CD4-positive, CD25-positive, alpha-beta regulatory T cell (primary cell): ENCODE measurements around the gene MRPS34. TPM values are rescaled to one million over a fixed set of nuclear protein-coding genes. Genes with fewer than 3 reads are reported as not detected.

Experiments
- ATAC-seq, 2 donors: fragments of 150-1000 bp; cut with Tn5 transposase; one replicate each; pipeline ENCODE4 v1.10.0; 2021; ENCODE audit warnings: low read depth in 2 of 2, moderate number of reproducible peaks in 2 of 2, moderate library complexity in 1 of 2
- DNase-seq, 3 donors: peaks; one replicate each; pipeline versions ENCODE4 v3.0.0 to v3.0.0-alpha.2; 2012 to 2022; ENCODE audit warnings: mixed read lengths in 1 of 3
- H3K27ac ChIP-seq: one replicate; pipeline ENCODE4 v1.7.0; 2013; ENCODE audit warnings: mild to moderate bottlenecking, low read length; ENCODE audit not compliant: insufficient read depth, poor library complexity, severe bottlenecking
- H3K27me3 ChIP-seq: one replicate; pipeline ENCODE4 v1.7.0; 2013; ENCODE audit warnings: low read length; ENCODE audit not compliant: control insufficient read depth, insufficient read depth
- H3K36me3 ChIP-seq: one replicate; pipeline ENCODE4 v1.7.0; 2013; ENCODE audit warnings: mild to moderate bottlenecking, low read length, moderate library complexity; ENCODE audit not compliant: control insufficient read depth, insufficient read depth
- H3K4me1 ChIP-seq: 2 replicates; pipeline ENCODE4 v1.7.0; 2013; ENCODE audit warnings: mild to moderate bottlenecking, low read length; ENCODE audit not compliant: insufficient read depth, control insufficient read depth, poor library complexity, severe bottlenecking
- H3K4me3 ChIP-seq: one replicate; pipeline ENCODE4 v1.7.0; 2013; ENCODE audit warnings: low read depth, mild to moderate bottlenecking, low read length, moderate library complexity
- H3K9me3 ChIP-seq, 2 experiments: 1 replicate in 1 of 2; 2 replicates in 1 of 2; pipeline ENCODE4 v1.7.0; 2013; ENCODE audit warnings: low read length in 2 of 2, mild to moderate bottlenecking in 1 of 2, moderate library complexity in 1 of 2; ENCODE audit not compliant: control insufficient read depth in 2 of 2
- H3K27ac Mint-ChIP-seq, 3 donors: one replicate each; pipeline ENCODE4 v1.8.0; 2020 to 2022; ENCODE audit warnings: mild to moderate bottlenecking in 3 of 3, mixed read lengths in 3 of 3, moderate library complexity in 2 of 3
- H3K27me3 Mint-ChIP-seq: one replicate; pipeline ENCODE4 v1.8.0; 2022; ENCODE audit warnings: mild to moderate bottlenecking, mixed read lengths
- H3K36me3 Mint-ChIP-seq: one replicate; pipeline ENCODE4 v1.8.0; 2020; ENCODE audit warnings: mixed read lengths
- H3K4me1 Mint-ChIP-seq, 4 donors: one replicate each; pipeline ENCODE4 v1.8.0; 2020 to 2022; ENCODE audit warnings: mixed read lengths in 4 of 4, mild to moderate bottlenecking in 1 of 4
- H3K4me3 Mint-ChIP-seq, 4 donors: one replicate each; pipeline ENCODE4 v1.8.0; 2020 to 2022; ENCODE audit warnings: mild to moderate bottlenecking in 4 of 4, mixed read lengths in 4 of 4, moderate library complexity in 3 of 4
- H3K9me3 Mint-ChIP-seq, 7 donors: one replicate each; pipeline ENCODE4 v1.8.0; 2020 to 2022; ENCODE audit warnings: mixed read lengths in 7 of 7, mild to moderate bottlenecking in 3 of 7, moderate library complexity in 2 of 7
- polyA plus RNA-seq, 4 donors: library from polyadenylated mRNA; unstranded; fragments of 300-500 nt; fragmentation: Illumina TruSeq; gene quantifications; one replicate each; pipeline ENCODE4 v1.2.3, GENCODE V29; 2021
- total RNA-seq: library from RNA; stranded (reverse); gene quantifications from one replicate; pipeline ENCODE4 v1.2.3, GENCODE V29; 2022

Gene MRPS34
- total and polyA plus RNA-seq, 5 donors from 2014 or later = 46.5 to 176 (median 152) TPM

GRCh38 chr16:1794221-1794871 lies 21.4 kb upstream of the MRPS34 start:
- peaks cover 0 to 2% (median 0%) of the 10 kb centered on the region in 4 donors for H3K4me1 Mint-ChIP-seq
- no peak for ATAC-seq
- H3K36me3 ChIP-seq = no peaks in the 10 kb centered on the region

DNA sequence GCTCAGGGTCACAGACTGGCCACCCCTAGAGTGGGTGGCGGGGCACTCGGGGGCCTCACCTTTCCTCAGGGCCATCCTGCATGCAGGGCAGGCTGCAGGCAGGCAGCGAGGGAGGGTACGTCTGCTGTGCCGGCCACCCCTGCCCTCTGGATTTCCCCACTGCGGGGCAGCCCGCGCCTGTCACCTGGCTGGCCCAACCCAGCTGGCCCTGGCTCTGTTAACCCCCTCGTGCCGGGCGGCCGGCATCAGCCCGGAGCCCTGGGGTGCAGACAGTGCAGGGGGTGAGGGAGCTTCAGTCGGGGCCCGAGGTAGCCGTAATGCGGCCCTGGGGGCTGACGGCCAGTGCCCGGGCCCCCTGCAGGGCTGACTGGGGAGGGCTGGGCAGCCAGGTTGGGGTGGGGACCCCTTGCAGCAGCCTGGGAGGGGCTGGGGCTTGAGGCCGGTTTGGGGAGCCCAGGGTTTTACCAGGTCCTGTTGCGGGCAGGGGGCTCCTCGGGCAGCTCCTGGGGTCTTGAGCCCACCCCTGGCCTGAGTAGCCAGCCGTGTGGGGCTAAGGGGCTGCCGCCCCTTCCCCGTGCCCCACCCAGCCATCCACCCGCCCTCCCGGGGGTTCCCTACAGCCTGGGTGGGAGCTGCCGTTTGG lies 20.8 kb upstream of the MRPS34 start, which contains the start of gene IGFALS:
TSS of gene IGFALS (minus strand) at position 128 of the 643 bp plus-strand sequence. CDS start at position 75, 53 bp downstream.
- H3K9me3 ChIP-seq = peaks cover 0 to 7% of the 10 kb centered on the region in 2 experiments
- H3K27ac ChIP-seq = no peak within 1 kb of the TSS
- Mint-ChIP-seq H3K4me1 (peaks cover 0 to 4% (median under 1%) of the 10 kb centered on the region in 4 donors), H3K27me3 (no peaks in the 10 kb centered on the region), H3K36me3 (peaks cover 4% of the 10 kb centered on the region), H3K27ac (no peak within 1 kb of the TSS), H3K4me3 (no peak within 1 kb of the TSS), H3K9me3 (peaks cover 0 to 6% (median 0%) of the 10 kb centered on the region in 7 donors)
- no peak within 1 kb of the TSS for H3K4me3 ChIP-seq
- no peaks in the 10 kb centered on the region for H3K27me3 ChIP-seq
- H3K4me1 ChIP-seq = no peaks in the 10 kb centered on the region
- DNase-seq (no peak), ATAC-seq (no peak)
- H3K36me3 ChIP-seq = peaks cover 3% of the 10 kb centered on the region

More at GRCh38 chr16:1794221-1794871, 21.4 kb upstream of the MRPS34 start:
- Histone ChIP-seq H3K4me3 (no peak overlapping the region), H3K27me3 (no peaks in the 10 kb centered on the region), H3K4me1 (no peaks in the 10 kb centered on the region), H3K27ac (no peak overlapping the region), H3K9me3 (peaks cover 0 to 9% of the 10 kb centered on the region in 2 experiments)
- peaks cover 3% of the 10 kb centered on the region for H3K36me3 Mint-ChIP-seq
- peaks cover 0 to 9% (median 2%) of the 10 kb centered on the region in 7 donors for H3K9me3 Mint-ChIP-seq
- no peaks in the 10 kb centered on the region for H3K27me3 Mint-ChIP-seq
- no peak overlapping the region for H3K4me3 Mint-ChIP-seq
- H3K27ac Mint-ChIP-seq = no peak overlapping the region
- DNase-seq = no peak

- H3K4me1 Mint-ChIP-seq = peaks cover 0 to 5% (median under 1%) of the 10 kb centered on the region in 4 donors
- Histone ChIP-seq H3K36me3 (peaks cover 7% of the 10 kb centered on the region), H3K27ac (no peak overlapping the region), H3K4me3 (no peak overlapping the region), H3K27me3 (no peaks in the 10 kb centered on the region), H3K9me3 (peaks cover 0 to 4% of the 10 kb centered on the region in 2 experiments), H3K4me1 (no peaks in the 10 kb centered on the region)
- ATAC-seq = no peak
- H3K27ac Mint-ChIP-seq = no peak overlapping the region
- peaks cover 4% of the 10 kb centered on the region for H3K36me3 Mint-ChIP-seq
- peaks cover 0 to 6% (median 0%) of the 10 kb centered on the region in 7 donors for H3K9me3 Mint-ChIP-seq
- no peak overlapping the region for H3K4me3 Mint-ChIP-seq
- DNase-seq = no peak
- H3K27me3 Mint-ChIP-seq = no peaks in the 10 kb centered on the region
Measured at GRCh38 chr16:1792836-1793577, 20.1 kb upstream of the MRPS34 start.

DNA sequence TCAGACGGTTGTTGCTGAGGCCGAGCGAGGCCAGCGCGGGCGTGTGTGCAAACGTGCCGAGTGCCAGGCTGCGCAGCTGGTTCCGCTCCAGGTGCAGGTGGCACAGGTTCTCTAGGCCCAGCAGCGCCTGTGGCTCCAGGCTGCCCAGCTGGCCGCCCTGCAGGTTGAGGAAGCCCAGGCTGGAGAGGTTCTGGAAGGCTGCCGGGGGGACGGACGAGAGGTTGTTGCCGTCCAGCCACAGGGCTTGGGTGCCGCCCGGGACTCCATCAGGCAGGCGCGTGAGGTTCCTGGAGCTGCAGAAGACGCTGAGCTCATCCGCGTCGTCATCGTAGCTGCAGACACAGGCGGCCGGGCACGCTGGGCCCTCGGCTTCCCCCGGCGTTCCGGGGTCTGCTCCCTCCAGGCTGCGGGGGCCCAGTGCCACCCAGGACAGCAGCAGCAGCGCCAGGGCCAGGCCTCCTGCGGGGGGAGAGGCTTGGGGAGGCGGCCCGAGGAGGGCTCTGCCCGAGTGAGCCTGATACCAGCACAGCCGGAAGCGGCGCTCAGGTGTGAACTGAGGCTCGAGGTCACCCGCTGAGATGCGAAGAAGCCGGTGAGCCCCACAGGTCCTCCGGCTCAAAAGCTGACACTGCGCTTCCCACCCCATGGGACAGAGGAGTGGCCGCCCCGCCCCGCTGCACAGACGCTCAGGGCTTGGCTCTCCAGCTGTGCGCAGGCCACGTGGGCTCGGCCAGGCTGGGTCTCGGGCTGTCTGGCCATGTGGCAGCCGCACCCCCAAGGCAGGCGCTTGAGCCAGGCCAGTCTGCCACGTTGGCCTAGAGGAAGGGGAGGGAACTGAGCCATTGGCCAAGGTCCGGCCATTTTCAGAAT lies 19.2 kb upstream of the MRPS34 start:
- H3K27me3 Mint-ChIP-seq = no peaks in the 10 kb centered on the region
- peaks cover 0 to 2% (median 0%) of the 10 kb centered on the region in 7 donors for H3K9me3 Mint-ChIP-seq
- no peak for DNase-seq
- Histone ChIP-seq H3K4me3 (no peak overlapping the region), H3K9me3 (no peaks in the 10 kb centered on the region), H3K4me1 (no peaks in the 10 kb centered on the region), H3K27ac (no peak overlapping the region), H3K36me3 (peaks cover 12% of the 10 kb centered on the region), H3K27me3 (no peaks in the 10 kb centered on the region)
- peaks cover 4% of the 10 kb centered on the region for H3K36me3 Mint-ChIP-seq
- H3K4me3 Mint-ChIP-seq = no peak overlapping the region
- ATAC-seq = no peak
- peaks cover 0 to 5% (median under 1%) of the 10 kb centered on the region in 4 donors for H3K4me1 Mint-ChIP-seq
- no peak overlapping the region for H3K27ac Mint-ChIP-seq

DNA sequence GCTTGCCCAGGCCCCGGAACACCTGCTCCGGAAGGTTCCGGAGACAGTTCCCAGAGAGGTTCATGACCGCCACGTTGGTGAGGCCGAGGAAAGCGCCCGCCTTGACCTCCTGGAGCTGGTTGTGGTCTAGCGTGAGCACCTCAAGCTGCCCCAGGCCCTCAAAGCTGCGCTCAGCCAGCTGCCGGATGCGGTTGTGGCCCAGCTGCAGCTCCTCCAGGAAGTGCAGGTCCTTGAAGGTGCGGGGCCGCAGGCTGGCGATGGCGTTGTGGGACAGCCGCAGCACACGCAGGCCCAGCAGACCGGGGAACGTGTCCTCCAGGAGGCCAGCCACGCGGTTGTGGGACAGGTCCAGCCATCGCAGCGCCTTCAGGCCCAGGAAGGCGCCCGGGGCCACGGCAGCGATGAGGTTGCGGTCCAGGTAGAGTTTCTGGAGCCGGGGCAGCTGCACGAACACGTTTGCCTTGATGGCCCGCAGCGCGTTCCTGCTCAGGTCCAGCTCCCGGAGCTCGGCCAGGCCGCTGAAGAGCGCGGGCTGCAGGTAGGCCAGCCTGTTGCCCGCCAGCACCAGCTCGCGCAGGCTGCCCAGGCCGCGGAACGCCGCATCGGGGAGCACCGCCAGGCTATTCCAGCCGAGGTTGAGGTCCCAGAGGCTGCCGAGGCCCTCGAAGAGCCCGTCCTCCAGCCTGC lies 18.5 kb upstream of the MRPS34 start:
- H3K27me3 Mint-ChIP-seq = no peaks in the 10 kb centered on the region
- H3K4me1 Mint-ChIP-seq = peaks cover 0 to 5% (median under 1%) of the 10 kb centered on the region in 4 donors
- Histone ChIP-seq H3K4me1 (no peaks in the 10 kb centered on the region), H3K36me3 (peaks cover 18% of the 10 kb centered on the region), H3K4me3 (no peak overlapping the region), H3K9me3 (no peaks in the 10 kb centered on the region), H3K27ac (no peak overlapping the region), H3K27me3 (no peaks in the 10 kb centered on the region)
- H3K36me3 Mint-ChIP-seq = peaks cover 4% of the 10 kb centered on the region
- DNase-seq (no peak), ATAC-seq (no peak)
- H3K4me3 Mint-ChIP-seq = no peak overlapping the region
- no peaks in the 10 kb centered on the region for H3K9me3 Mint-ChIP-seq
- H3K27ac Mint-ChIP-seq = no peak overlapping the region

DNA sequence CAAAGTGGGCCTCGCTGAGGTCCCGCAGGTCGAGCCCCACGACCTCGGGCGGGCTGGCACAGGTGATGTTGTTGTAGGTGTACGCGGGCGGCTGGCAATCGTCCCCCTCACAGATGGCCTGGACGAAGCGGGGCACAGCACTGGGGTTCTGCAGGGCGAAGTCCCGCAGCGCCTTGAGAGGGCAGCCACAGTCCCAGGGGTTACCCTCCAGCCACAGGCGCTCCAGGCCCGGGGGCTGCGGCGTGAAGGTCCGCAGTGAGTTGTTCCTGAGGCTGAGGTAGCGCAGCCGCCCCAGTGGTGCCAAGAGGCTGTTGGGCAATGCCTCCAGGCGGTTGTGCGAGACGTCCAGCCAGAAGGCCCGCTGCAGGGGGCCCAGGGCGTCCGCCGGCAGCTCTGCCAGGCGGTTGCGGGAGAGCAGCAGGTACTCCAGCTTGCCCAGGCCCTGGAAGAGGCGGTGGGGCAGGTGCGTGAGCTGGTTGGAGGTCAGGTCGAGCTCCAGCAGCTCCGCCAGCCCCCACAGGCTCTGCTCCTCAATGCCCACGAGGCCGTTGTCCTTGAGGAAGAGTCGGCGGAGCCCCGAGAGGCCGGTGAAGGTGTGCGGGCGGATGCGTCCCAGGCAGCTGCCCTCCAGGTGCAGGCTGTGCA lies 17.8 kb upstream of the MRPS34 start:
- Histone ChIP-seq H3K4me1 (no peaks in the 10 kb centered on the region), H3K36me3 (peaks cover 20% of the 10 kb centered on the region), H3K27me3 (no peaks in the 10 kb centered on the region), H3K9me3 (no peaks in the 10 kb centered on the region), H3K4me3 (no peak overlapping the region), H3K27ac (no peak overlapping the region)
- ATAC-seq (no peak), DNase-seq (no peak)
- no peaks in the 10 kb centered on the region for H3K9me3 Mint-ChIP-seq
- peaks cover 4% of the 10 kb centered on the region for H3K36me3 Mint-ChIP-seq
- H3K27me3 Mint-ChIP-seq = no peaks in the 10 kb centered on the region
- H3K4me1 Mint-ChIP-seq = peaks cover 0 to 5% (median 2%) of the 10 kb centered on the region in 4 donors
- H3K4me3 Mint-ChIP-seq = no peak overlapping the region
- H3K27ac Mint-ChIP-seq = no peak overlapping the region
